ENCODE measurements around the gene MYO3B. TPM values are rescaled to one million over a fixed set of nuclear protein-coding genes. Genes with fewer than 3 reads are reported as not detected.

MYO3B gene
- total and polyA plus RNA-seq, 2 donors (not counting 3 experiments of a cell fraction or from before 2014, with no cell fraction given) = 0.03 TPM; not detected in 1

GRCh38 chr2:170216428-170216827 is 38.5 kb downstream of the MYO3B start:
- Histone ChIP-seq H4K20me1 (replicated peaks; ENCODE audit: control insufficient read depth, extremely low read depth, insufficient read depth, low read length) (no peaks in the 10 kb centered on the region), H3K27ac (ENCODE audit: insufficient read depth, low read depth, low read length) (no peak overlapping the region), H3K4me3 (replicated peaks in 1 of 3; ENCODE audit: insufficient read depth in 1 of 3, low read depth in 1 of 3, low read length in 3 of 3) (no peak overlapping the region), H2AFZ (ENCODE audit: low read depth, low read length) (no peak overlapping the region), H3K79me2 (ENCODE audit: control insufficient read depth, insufficient read depth, low read length) (no peaks in the 10 kb centered on the region), H3K9me3 (replicated peaks; ENCODE audit: control insufficient read depth, insufficient read depth, low read length) (no peaks in the 10 kb centered on the region), H3K36me3 (ENCODE audit: control insufficient read depth in 2 of 2, extremely low read depth in 1 of 2, insufficient read depth in 2 of 2, low read length in 2 of 2) (no peaks in the 10 kb centered on the region), H3K9me1 (replicated peaks; ENCODE audit: control insufficient read depth, extremely low read depth, insufficient read depth, low read length) (no peaks in the 10 kb centered on the region), H3K9ac (replicated peaks; ENCODE audit: extremely low read depth, insufficient read depth, low read length) (no peak overlapping the region), H3K4me1 (ENCODE audit: control insufficient read depth, extremely low read depth, insufficient read depth, low read length) (peaks cover 2% of the 10 kb centered on the region), H3K27me3 (ENCODE audit: control insufficient read depth in 2 of 2, insufficient read depth in 2 of 2, low read length in 2 of 2) (no peaks in the 10 kb centered on the region), H3K4me2 (ENCODE audit: insufficient read depth, low read length) (no peak overlapping the region)
- no TSS peak for BruUV-seq (replicated peaks)
- dilution Hi-C loops (cut with MboI; ENCODE audit: extremely low pct_ligation_motif_present, low sequenced_read_pairs) (no loop called here), intact Hi-C loops (cut with micrococcal nuclease) (no loop called here)
- TF ChIP-seq EZH2 (IDR thresholded peaks at IDR 0.05; ENCODE audit: borderline replicate concordance, low read depth, low read length, severe bottlenecking) = no peak
- TF ChIP-seq POLR2AphosphoS5 (IDR thresholded peaks at IDR 0.05; ENCODE audit: insufficient read depth, low read depth, low read length) = no peak
- TF ChIP-seq CTCF (IDR thresholded peaks at IDR 0.05; ENCODE audit: extremely low read depth in 1 of 2, insufficient read depth in 1 of 2, low read depth in 1 of 2, low read length in 2 of 2) = no peak
- TF ChIP-seq MYC (IDR thresholded peaks at IDR 0.05; ENCODE audit: low read depth, low read length) = no peak
- no peak for TF ChIP-seq MAX (IDR thresholded peaks at IDR 0.05; ENCODE audit: insufficient read depth, insufficient read length)
- TF ChIP-seq JUN (IDR thresholded peaks at IDR 0.05; ENCODE audit: borderline replicate concordance, insufficient read depth, insufficient read length, low read depth) = no peak
- TF ChIP-seq POLR2A (IDR thresholded peaks at IDR 0.05; ENCODE audit: low read depth, low read length) = no peak
- TF ChIP-seq GATA2 (IDR thresholded peaks at IDR 0.05; ENCODE audit: insufficient read depth, insufficient read length, low read depth, low read length) = no peak
- no peak for TF ChIP-seq FOS (IDR thresholded peaks at IDR 0.05; ENCODE audit: borderline replicate concordance, insufficient read depth, low read length)
- no peak for FAIRE-seq
- DNase-seq (ENCODE audit: low read depth, low spot score) = no peak
- CTCF ChIA-PET = no interaction called here
- POLR2A ChIA-PET = no interaction called here
